Upper lobe of right lung (tissue), 1 donor: ENCODE measurements around the gene PRRT1. TPM values are rescaled to one million over a fixed set of nuclear protein-coding genes. Genes with fewer than 3 reads are reported as not detected.

ENCODE experiments used
- ATAC-seq: fragments of 200-7000 bp; cut with Tn5 transposase; one replicate; pipeline ENCODE4 v1.9.1; 2020; ENCODE audit warnings: mild to moderate bottlenecking, moderate library complexity
- DNase-seq: peaks from one replicate; pipeline ENCODE4 v3.0.0-alpha.2; 2020
- H3K27ac ChIP-seq: fragments of 200-600 bp; one replicate; pipeline ENCODE4 v1.8.0; 2022
- H3K27me3 ChIP-seq: fragments of 200-600 bp; one replicate; pipeline ENCODE4 v1.8.0; 2022; ENCODE audit warnings: mild to moderate bottlenecking
- H3K36me3 ChIP-seq: fragments of 200-600 bp; one replicate; pipeline ENCODE4 v1.8.0; 2022
- H3K4me1 ChIP-seq: fragments of 200-600 bp; one replicate; pipeline ENCODE4 v1.8.0; 2022
- H3K4me3 ChIP-seq: fragments of 200-600 bp; one replicate; pipeline ENCODE4 v1.8.0; 2022; ENCODE audit warnings: mild to moderate bottlenecking
- H3K9me3 ChIP-seq: fragments of 200-600 bp; one replicate; pipeline ENCODE4 v1.8.0; 2022
- CTCF ChIP-seq: fragments of 200-600 bp; IDR thresholded peaks from one replicate; pipeline ENCODE4 v1.8.0; 2022; ENCODE audit warnings: antibody characterized with exemption
- intact Hi-C: fragments of 100-400 bp; cut with DNase I; formaldehyde crosslinking; loops from one replicate; pipeline ENCODE4 v1.11.0; 2022
- total RNA-seq: library from RNA; stranded (reverse); fragmentation: NEBNext Ultra II Directional; extraction: Animal tissue kit (Norgen Biotek cat#: 25700); gene quantifications from one replicate; pipeline ENCODE4 v1.2.1, GENCODE V29; 2021
- donor health status: DM: no; HTN: yes; CAD: no; lungs with severe emphysema.

Gene PRRT1
- total RNA-seq, 1 donor from 2014 or later: 1.4 TPM

GRCh38 chr6:32179766-32180405 lies 28.1 kb upstream of the PRRT1 start:
- no peak for TF ChIP-seq CTCF
- no peak for ATAC-seq
- Histone ChIP-seq H3K36me3 (peaks cover 26% of the 10 kb centered on the region), H3K4me3 (no peak overlapping the region), H3K4me1 (peaks cover 44% of the 10 kb centered on the region), H3K9me3 (no peaks in the 10 kb centered on the region), H3K27ac (no peak overlapping the region), H3K27me3 (no peaks in the 10 kb centered on the region)
- intact Hi-C loops: no loop called here
- DNase-seq: no peak

- peak overlapping the region; percentile 98 for H3K27ac ChIP-seq
- TF ChIP-seq CTCF: no peak
Observed at GRCh38 chr6:32178547-32179440, 27.1 kb upstream of the PRRT1 start.

GRCh38 chr6:32177788-32178546 lies 26.2 kb upstream of the PRRT1 start, which contains the start of gene RNF5:
RNF5 (plus strand) TSS chr6:32178405; CDS start chr6:32178512, 107 bp downstream.
- no peaks in the 10 kb centered on the region for H3K9me3 ChIP-seq
- H3K4me3 ChIP-seq: peak within 1 kb of the TSS; percentile 85
- H3K27me3 ChIP-seq: no peaks in the 10 kb centered on the region
- ATAC-seq (peak; percentile 84), DNase-seq (peak; percentile 96)
- intact Hi-C loops: no loop called here
- H3K4me1 ChIP-seq: peaks cover 37% of the 10 kb centered on the region
- TF ChIP-seq CTCF: no peak
- peak within 1 kb of the TSS; percentile 98 for H3K27ac ChIP-seq
- peaks cover 26% of the 10 kb centered on the region for H3K36me3 ChIP-seq

More at GRCh38 chr6:32178547-32179440, 27.1 kb upstream of the PRRT1 start:
- Histone ChIP-seq H3K36me3 (peaks cover 26% of the 10 kb centered on the region), H3K4me1 (peaks cover 40% of the 10 kb centered on the region), H3K4me3 (peak overlapping the region; percentile 85), H3K9me3 (no peaks in the 10 kb centered on the region), H3K27me3 (no peaks in the 10 kb centered on the region)
- ATAC-seq (no peak), DNase-seq (peak; percentile 85)
- intact Hi-C loops: no loop called here

- no peak for DNase-seq
- Histone ChIP-seq H3K27me3 (no peaks in the 10 kb centered on the region), H3K4me1 (peaks cover 37% of the 10 kb centered on the region), H3K27ac (peak overlapping the region; percentile 98), H3K36me3 (peaks cover 20% of the 10 kb centered on the region), H3K9me3 (no peaks in the 10 kb centered on the region), H3K4me3 (peak overlapping the region; percentile 85)
- no peak for TF ChIP-seq CTCF
- no peak for ATAC-seq
- intact Hi-C loops: no loop called here
Observed at GRCh38 chr6:32177183-32177787, 25.5 kb upstream of the PRRT1 start.

DNA sequence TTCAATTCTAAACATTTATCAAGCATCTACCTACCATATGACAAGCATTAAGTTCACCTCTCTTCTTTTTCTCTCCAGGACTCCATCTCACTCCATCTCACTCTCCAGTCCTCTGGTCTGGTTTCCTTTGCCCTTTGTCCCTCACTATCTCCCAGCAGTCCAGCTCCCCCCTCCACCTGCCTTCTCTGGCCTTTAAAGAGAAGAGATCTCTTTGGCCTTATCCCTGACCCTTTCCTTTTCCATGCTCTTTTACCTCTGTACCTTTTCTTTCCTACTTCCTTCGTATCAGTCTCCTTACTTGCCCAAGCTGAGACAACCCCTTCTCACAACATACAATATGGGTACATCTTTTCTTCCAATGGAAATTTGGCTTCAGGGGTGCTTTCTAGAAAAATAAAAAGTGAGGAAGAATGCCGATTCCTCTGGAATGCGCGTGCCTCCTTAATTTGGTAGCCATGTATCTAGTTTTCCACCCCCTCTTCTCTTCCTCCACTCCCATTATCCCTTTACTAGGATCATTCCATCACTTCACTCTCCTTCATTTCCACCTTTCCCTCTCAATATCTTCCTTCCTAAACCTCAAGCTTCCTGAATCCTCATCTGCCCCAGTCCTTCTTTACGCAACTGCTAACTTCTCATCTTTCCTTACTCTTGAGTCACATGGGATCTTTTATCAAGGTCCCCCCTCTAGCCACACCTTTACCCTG lies 24.9 kb upstream of the PRRT1 start:
- Histone ChIP-seq H3K9me3 (no peaks in the 10 kb centered on the region), H3K4me1 (peaks cover 37% of the 10 kb centered on the region), H3K4me3 (peak overlapping the region; percentile 85), H3K27me3 (no peaks in the 10 kb centered on the region), H3K27ac (peak overlapping the region; percentile 98), H3K36me3 (peaks cover 15% of the 10 kb centered on the region)
- TF ChIP-seq CTCF: no peak
- ATAC-seq (no peak), DNase-seq (no peak)
- intact Hi-C loops: no loop called here
